ENCODE measurements around the gene RYR3. TPM values are rescaled to one million over a fixed set of nuclear protein-coding genes. Genes with fewer than 3 reads are reported as not detected.

The RYR3 gene
- total RNA-seq, 2 donors from 2014 or later = 9.9 to 40.1 TPM

GRCh38 chr15:33753012-33753411 is 442.2 kb downstream of the RYR3 start:
- no peak overlapping the region for H3K27ac ChIP-seq
- no peaks in the 10 kb centered on the region for H3K9me3 ChIP-seq
- H3K4me3 ChIP-seq = no peak overlapping the region
- no peak for TF ChIP-seq CTCF (IDR thresholded peaks at IDR 0.05)
- no peak for ATAC-seq (ENCODE audit: insufficient number of reproducible peaks, low FRiP score, low read depth)
- H3K4me1 ChIP-seq (ENCODE audit: control insufficient read depth in 1 of 2, low read depth in 2 of 2) = no peaks in the 10 kb centered on the region
- no peaks in the 10 kb centered on the region for H3K36me3 ChIP-seq
- no peak for DNase-seq (ENCODE audit: low spot score)
- no peaks in the 10 kb centered on the region for H3K27me3 ChIP-seq (replicated peaks; ENCODE audit: insufficient read depth)

- H3K27me3 ChIP-seq (replicated peaks; ENCODE audit: insufficient read depth) = no peaks in the 10 kb centered on the region
- no peaks in the 10 kb centered on the region for H3K36me3 ChIP-seq
- H3K27ac ChIP-seq = no peak overlapping the region
- ATAC-seq (ENCODE audit: insufficient number of reproducible peaks, low FRiP score, low read depth) (no peak), DNase-seq (ENCODE audit: low spot score) (no peak)
- no peak for TF ChIP-seq CTCF (IDR thresholded peaks at IDR 0.05)
- no peaks in the 10 kb centered on the region for H3K9me3 ChIP-seq
- H3K4me3 ChIP-seq = no peak overlapping the region
- no peaks in the 10 kb centered on the region for H3K4me1 ChIP-seq (ENCODE audit: control insufficient read depth in 1 of 2, low read depth in 2 of 2)
Measured at GRCh38 chr15:33754242-33754641, 443.5 kb downstream of the RYR3 start.

GRCh38 chr15:33756961-33757360 is 446.2 kb downstream of the RYR3 start:
- no peak for ATAC-seq (ENCODE audit: insufficient number of reproducible peaks, low FRiP score, low read depth)
- Histone ChIP-seq H3K27me3 (replicated peaks; ENCODE audit: insufficient read depth) (no peaks in the 10 kb centered on the region), H3K4me3 (no peak overlapping the region), H3K9me3 (no peaks in the 10 kb centered on the region), H3K27ac (no peak overlapping the region), H3K4me1 (ENCODE audit: control insufficient read depth in 1 of 2, low read depth in 2 of 2) (no peaks in the 10 kb centered on the region), H3K36me3 (no peaks in the 10 kb centered on the region)
- no peak for DNase-seq (ENCODE audit: low spot score)
- no peak for TF ChIP-seq CTCF (IDR thresholded peaks at IDR 0.05)

GRCh38 chr15:33757516-33758232 is 446.9 kb downstream of the RYR3 start:
- no peak for TF ChIP-seq CTCF (IDR thresholded peaks at IDR 0.05)
- ATAC-seq (ENCODE audit: insufficient number of reproducible peaks, low FRiP score, low read depth) (no peak), DNase-seq (ENCODE audit: low spot score) (no peak)
- Histone ChIP-seq H3K27ac (no peak overlapping the region), H3K4me1 (ENCODE audit: control insufficient read depth in 1 of 2, low read depth in 2 of 2) (no peaks in the 10 kb centered on the region), H3K36me3 (no peaks in the 10 kb centered on the region), H3K27me3 (replicated peaks; ENCODE audit: insufficient read depth) (no peaks in the 10 kb centered on the region), H3K9me3 (no peaks in the 10 kb centered on the region), H3K4me3 (no peak overlapping the region)

- no peak overlapping the region for H3K27ac ChIP-seq
- no peak for TF ChIP-seq CTCF (IDR thresholded peaks at IDR 0.05)
- ATAC-seq (ENCODE audit: insufficient number of reproducible peaks, low FRiP score, low read depth) = no peak
- H3K4me3 ChIP-seq = no peak overlapping the region
- H3K4me1 ChIP-seq (ENCODE audit: control insufficient read depth in 1 of 2, low read depth in 2 of 2) = no peaks in the 10 kb centered on the region
- H3K9me3 ChIP-seq = no peaks in the 10 kb centered on the region
- no peaks in the 10 kb centered on the region for H3K36me3 ChIP-seq
- no peak for DNase-seq (ENCODE audit: low spot score)
- H3K27me3 ChIP-seq (replicated peaks; ENCODE audit: insufficient read depth) = no peaks in the 10 kb centered on the region
Measured at GRCh38 chr15:33766389-33766788, 455.6 kb downstream of the RYR3 start.

Measured in thoracic aorta (tissue), 2 donors.